AG04450 (cell line): Measurements from ENCODE around the gene LAIR2. TPM values are rescaled to one million over a fixed set of nuclear protein-coding genes. Genes with fewer than 3 reads are reported as not detected.

Source experiments
- CTCF ChIA-PET: fragments of 300-600, 350-600 bp; formaldehyde crosslinking; extraction: SDS; loops from one replicate; lab custom pipeline; 2022; ENCODE audit warnings: antibody characterized with exemption, inconsistent platforms; lab: Charles Lee
- POLR2A ChIA-PET: fragments of 350-600 bp; formaldehyde crosslinking; extraction: SDS; loops from one replicate; lab custom pipeline; 2021; ENCODE audit warnings: antibody characterized with exemption, inconsistent platforms; lab: Yijun Ruan, JAX
- DNase-seq: peaks from one replicate; pipeline ENCODE4 v3.0.0-alpha.2; 2011; ENCODE audit warnings: low read depth, low spot score
- H3K27ac ChIP-seq: one replicate; pipeline ENCODE4 v1.5.1; 2012; ENCODE audit warnings: low read depth, low read length, control low read depth
- H3K27me3 ChIP-seq: one replicate; pipeline ENCODE4 v1.6.0; 2012; ENCODE audit warnings: low read length; ENCODE audit not compliant: control insufficient read depth, insufficient read depth
- H3K4me3 ChIP-seq: 2 replicates; pipeline ENCODE4 v1.5.1; 2011; ENCODE audit warnings: mild to moderate bottlenecking, low read depth, low read length, control low read depth
- H3K9me3 ChIP-seq: 2 replicates; pipeline ENCODE4 v1.5.1; 2012; ENCODE audit warnings: low read length; ENCODE audit not compliant: control insufficient read depth, insufficient read depth
- polyA plus RNA-seq: library from polyadenylated mRNA; depleted of rRNA; stranded (reverse); fragments of >200 nt; gene quantifications from 2 replicates; pipeline ENCODE4 v1.2.3, GENCODE V29; 2011
- TF ChIP-seq, protein P1 (sequence below): IDR thresholded peaks from 2 replicates; pipeline ENCODE4 v1.5.1; 2011; ENCODE audit warnings: low read depth, low read length, control low read depth, inconsistent platforms

Gene LAIR2
- polyA plus RNA-seq, 1 experiment: not detected

DNA sequence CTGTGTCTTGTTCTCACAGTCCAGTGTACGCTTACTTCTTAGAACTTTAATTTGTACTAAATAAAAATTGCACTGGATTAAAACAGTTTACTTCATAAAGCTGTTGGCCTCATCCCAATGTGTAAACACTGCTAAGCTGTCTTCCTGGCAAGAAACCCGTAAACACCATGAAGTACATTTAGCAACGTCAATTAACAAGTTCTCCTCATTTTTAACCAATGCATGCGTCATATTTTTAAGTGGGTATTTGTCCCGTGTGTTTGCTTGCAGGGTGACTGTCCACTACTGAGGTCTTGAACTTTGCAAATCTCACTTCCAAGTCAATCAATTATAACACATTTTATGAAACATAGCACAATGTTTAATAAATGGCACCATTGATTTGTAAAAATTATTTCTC is 28.2 kb downstream of the LAIR2 start:
- no peaks in the 10 kb centered on the region for H3K27me3 ChIP-seq
- CTCF ChIA-PET: no interaction called here
- TF ChIP-seq, protein P1, sequence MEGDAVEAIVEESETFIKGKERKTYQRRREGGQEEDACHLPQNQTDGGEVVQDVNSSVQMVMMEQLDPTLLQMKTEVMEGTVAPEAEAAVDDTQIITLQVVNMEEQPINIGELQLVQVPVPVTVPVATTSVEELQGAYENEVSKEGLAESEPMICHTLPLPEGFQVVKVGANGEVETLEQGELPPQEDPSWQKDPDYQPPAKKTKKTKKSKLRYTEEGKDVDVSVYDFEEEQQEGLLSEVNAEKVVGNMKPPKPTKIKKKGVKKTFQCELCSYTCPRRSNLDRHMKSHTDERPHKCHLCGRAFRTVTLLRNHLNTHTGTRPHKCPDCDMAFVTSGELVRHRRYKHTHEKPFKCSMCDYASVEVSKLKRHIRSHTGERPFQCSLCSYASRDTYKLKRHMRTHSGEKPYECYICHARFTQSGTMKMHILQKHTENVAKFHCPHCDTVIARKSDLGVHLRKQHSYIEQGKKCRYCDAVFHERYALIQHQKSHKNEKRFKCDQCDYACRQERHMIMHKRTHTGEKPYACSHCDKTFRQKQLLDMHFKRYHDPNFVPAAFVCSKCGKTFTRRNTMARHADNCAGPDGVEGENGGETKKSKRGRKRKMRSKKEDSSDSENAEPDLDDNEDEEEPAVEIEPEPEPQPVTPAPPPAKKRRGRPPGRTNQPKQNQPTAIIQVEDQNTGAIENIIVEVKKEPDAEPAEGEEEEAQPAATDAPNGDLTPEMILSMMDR: no peak
- H3K9me3 ChIP-seq: peaks cover 30% of the 10 kb centered on the region
- no peak overlapping the region for H3K27ac ChIP-seq
- POLR2A ChIA-PET: no interaction called here
- DNase-seq: no peak
- no peak overlapping the region for H3K4me3 ChIP-seq

DNA sequence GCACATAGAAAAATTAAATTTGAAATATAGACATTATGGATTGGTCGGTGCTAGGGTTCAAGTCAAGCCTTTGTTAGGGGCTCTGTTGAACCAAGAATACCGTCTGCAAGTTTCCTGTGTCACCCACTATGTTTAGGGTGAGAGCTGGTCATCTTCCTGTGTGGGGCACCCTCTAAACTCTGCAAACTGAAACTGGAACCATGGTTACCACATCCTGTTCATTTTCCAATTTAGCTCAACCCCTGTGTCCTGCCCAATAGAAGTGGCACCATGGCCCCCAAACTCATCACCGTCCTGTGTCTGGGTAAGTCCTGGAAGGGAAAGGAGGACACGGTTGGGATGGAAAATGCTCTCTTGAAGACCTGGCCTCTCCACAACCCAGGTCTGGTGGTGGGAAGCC is 29.9 kb downstream of the LAIR2 start:
- Histone ChIP-seq H3K27ac (no peak overlapping the region), H3K4me3 (no peak overlapping the region), H3K9me3 (peaks cover 34% of the 10 kb centered on the region), H3K27me3 (no peaks in the 10 kb centered on the region)
- TF ChIP-seq, protein P1: no peak
- ChIA-PET CTCF (no interaction called here), POLR2A (no interaction called here)
- DNase-seq: no peak

DNA sequence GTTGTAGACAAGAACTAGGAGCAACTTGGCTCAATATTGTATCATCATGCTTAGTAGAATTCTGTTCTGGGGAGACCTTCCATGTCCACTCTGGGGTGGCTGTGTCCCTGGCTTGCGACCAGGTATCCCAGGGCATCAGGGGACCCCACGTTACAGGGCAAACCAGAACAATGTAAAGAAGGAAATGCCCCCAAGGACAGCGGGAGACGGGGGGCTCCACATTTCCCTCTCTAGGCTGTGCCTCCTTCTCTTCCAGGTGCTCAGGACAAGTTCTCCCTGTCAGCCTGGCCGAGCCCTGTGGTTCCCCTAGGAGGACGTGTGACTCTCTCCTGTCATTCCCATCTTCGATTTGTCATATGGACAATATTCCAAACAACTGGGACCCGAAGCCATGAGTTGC is 30.8 kb downstream of the LAIR2 start:
- CTCF ChIA-PET: no interaction called here
- DNase-seq: no peak
- no peak overlapping the region for H3K27ac ChIP-seq
- TF ChIP-seq, protein P1: no peak
- H3K9me3 ChIP-seq: peaks cover 37% of the 10 kb centered on the region
- H3K27me3 ChIP-seq: no peaks in the 10 kb centered on the region
- H3K4me3 ChIP-seq: no peak overlapping the region
- POLR2A ChIA-PET: no interaction called here

DNA sequence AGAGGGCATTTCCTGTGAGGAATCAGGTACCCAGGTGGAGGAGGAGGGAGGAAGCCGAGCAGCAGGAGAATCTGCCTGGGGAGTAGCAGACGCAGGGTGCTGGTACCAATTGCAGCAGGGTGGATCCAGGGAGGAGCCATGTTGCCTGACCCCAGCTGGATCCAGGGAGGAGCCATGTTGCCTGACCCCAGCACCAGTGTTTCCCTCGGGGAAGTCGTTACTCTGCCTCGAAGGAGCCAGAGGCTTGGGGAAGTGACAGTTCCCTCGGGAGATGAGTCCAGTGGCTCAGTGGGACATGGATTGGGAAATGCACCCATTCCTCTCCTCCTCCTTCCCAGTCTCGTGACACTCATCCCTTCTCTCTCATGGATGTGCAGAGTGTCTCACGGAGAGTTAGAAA is 31.5 kb downstream of the LAIR2 start:
- Histone ChIP-seq H3K9me3 (peaks cover 37% of the 10 kb centered on the region), H3K27ac (no peak overlapping the region), H3K4me3 (no peak overlapping the region), H3K27me3 (no peaks in the 10 kb centered on the region)
- no peak for DNase-seq
- TF ChIP-seq, protein P1: no peak
- ChIA-PET POLR2A (no interaction called here), CTCF (no interaction called here)

DNA sequence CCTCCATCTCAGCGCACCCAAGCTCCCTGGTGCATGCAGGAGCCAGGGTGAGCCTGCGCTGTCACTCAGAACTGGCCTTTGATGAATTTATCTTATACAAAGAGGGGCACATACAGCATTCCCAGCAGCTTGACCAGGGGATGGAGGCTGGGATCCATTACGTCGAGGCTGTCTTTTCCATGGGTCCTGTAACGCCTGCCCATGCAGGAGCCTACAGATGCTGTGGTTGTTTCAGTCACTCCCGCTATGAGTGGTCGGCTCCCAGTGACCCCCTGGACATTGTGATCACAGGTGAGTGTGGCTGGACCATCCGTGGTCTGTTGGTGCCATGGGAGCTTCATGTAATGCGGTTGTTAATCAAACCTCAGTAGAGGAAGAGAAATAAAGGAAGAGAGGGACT is 33.0 kb downstream of the LAIR2 start:
- no peaks in the 10 kb centered on the region for H3K27me3 ChIP-seq
- H3K9me3 ChIP-seq: peaks cover 42% of the 10 kb centered on the region
- H3K27ac ChIP-seq: no peak overlapping the region
- ChIA-PET CTCF (no interaction called here), POLR2A (no interaction called here)
- no peak for DNase-seq
- TF ChIP-seq, protein P1: no peak
- no peak overlapping the region for H3K4me3 ChIP-seq
